Karpas-422 (cell line): ENCODE results near the gene RHOXF1. TPM values are rescaled to one million over a fixed set of nuclear protein-coding genes. Genes with fewer than 3 reads are reported as not detected.
"Not testable (repeated sequence)": the region's sequence is repeated elsewhere in the genome, so short reads cannot be mapped to it uniquely, and the experiment has no call there.

Experiments used
- DNase-seq: peaks from one replicate; pipeline ENCODE4 v3.0.0-alpha.2; 2015
- H2AFZ ChIP-seq: fragments of 200-600 bp; sonication (generic); 2 replicates; pipeline ENCODE4 v1.6.1; 2014; ENCODE audit warnings: antibody characterized with exemption, low read length, mixed read lengths
- H3K27ac ChIP-seq: fragments of 200-600 bp; sonication (generic); 2 replicates; pipeline ENCODE4 v1.5.1; 2014; ENCODE audit warnings: mild to moderate bottlenecking, low read length, moderate library complexity
- H3K27me3 ChIP-seq: fragments of 200-600 bp; sonication (generic); 2 replicates; pipeline ENCODE4 v1.6.1; 2014; ENCODE audit warnings: low read length, mixed read lengths
- H3K36me3 ChIP-seq: fragments of 200-600 bp; sonication (generic); 2 replicates; pipeline ENCODE4 v1.6.1; 2014; ENCODE audit warnings: low read length, mixed read lengths; ENCODE audit not compliant: insufficient read depth
- H3K4me1 ChIP-seq: fragments of 200-600 bp; sonication (generic); 2 replicates; pipeline ENCODE4 v1.6.1; 2014; ENCODE audit warnings: mild to moderate bottlenecking, low read length, mixed read lengths
- H3K4me2 ChIP-seq: fragments of 200-600 bp; sonication (generic); 2 replicates; pipeline ENCODE4 v1.6.1; 2014; ENCODE audit warnings: low read length, low read depth, mild to moderate bottlenecking; ENCODE audit not compliant: poor library complexity, severe bottlenecking
- H3K4me3 ChIP-seq: fragments of 200-600 bp; sonication (generic); 2 replicates; pipeline ENCODE4 v1.5.1; 2014; ENCODE audit warnings: mild to moderate bottlenecking, antibody characterized with exemption, low read length, mixed read lengths
- H3K79me2 ChIP-seq: fragments of 200-600 bp; sonication (generic); 2 replicates; pipeline ENCODE4 v1.6.1; 2014; ENCODE audit warnings: mild to moderate bottlenecking, low read length, mixed read lengths
- H3K9ac ChIP-seq: fragments of 200-600 bp; sonication (generic); 2 replicates; pipeline ENCODE4 v1.6.0; 2014; ENCODE audit warnings: low read length
- H3K9me2 ChIP-seq: fragments of 200-600 bp; sonication (generic), shearing (Covaris generic); replicated peaks from 2 replicates; pipeline ENCODE4 v1.6.0; 2014; ENCODE audit warnings: mild to moderate bottlenecking, low read length, moderate library complexity; ENCODE audit not compliant: insufficient read depth
- H3K9me3 ChIP-seq: fragments of 300-700, 200-600 bp; sonication (generic); 2 replicates; pipeline ENCODE4 v1.6.1; 2014; ENCODE audit warnings: low read length, mixed read lengths
- H4K20me1 ChIP-seq: fragments of 200-600 bp; sonication (generic); 2 replicates; pipeline ENCODE4 v1.6.1; 2014; ENCODE audit warnings: mild to moderate bottlenecking, antibody characterized with exemption, low read length, low read depth; ENCODE audit not compliant: insufficient read depth
- total RNA-seq: library from RNA; depleted of rRNA; stranded (reverse); fragments of >200 nt; shearing (Covaris generic); gene quantifications from 2 replicates; pipeline ENCODE4 v1.2.3, GENCODE V29; 2014; ENCODE audit warnings: low replicate concordance

RHOXF1 gene
- total RNA-seq, 1 experiment from 2014 or later = not detected

GRCh38 chrX:120109378-120109777 lies 6.3 kb downstream of the RHOXF1 start:
- no peak overlapping the region for H3K27ac ChIP-seq
- H3K9me2 ChIP-seq = no peaks in the 10 kb centered on the region
- H3K79me2 ChIP-seq = no peaks in the 10 kb centered on the region
- no peak overlapping the region for H3K4me3 ChIP-seq
- H3K4me2 ChIP-seq = no peak overlapping the region
- no peaks in the 10 kb centered on the region for H3K27me3 ChIP-seq
- no peak overlapping the region for H3K9ac ChIP-seq
- H3K4me1 ChIP-seq = no peaks in the 10 kb centered on the region
- H2AFZ ChIP-seq = no peak overlapping the region
- no peak for DNase-seq
- no peaks in the 10 kb centered on the region for H3K9me3 ChIP-seq
- no peaks in the 10 kb centered on the region for H3K36me3 ChIP-seq
- no peaks in the 10 kb centered on the region for H4K20me1 ChIP-seq

GRCh38 chrX:120104707-120105106 lies 11.0 kb downstream of the RHOXF1 start:
- not testable (repeated sequence) for DNase-seq, H3K4me2 ChIP-seq, H3K9me3 ChIP-seq, H3K79me2 ChIP-seq, H3K9me2 ChIP-seq, H3K27me3 ChIP-seq, H3K9ac ChIP-seq, H3K36me3 ChIP-seq, H3K27ac ChIP-seq, H4K20me1 ChIP-seq, H3K4me1 ChIP-seq, H3K4me3 ChIP-seq, H2AFZ ChIP-seq

GRCh38 chrX:120101057-120101456 lies 14.7 kb downstream of the RHOXF1 start:
- H3K9me2 ChIP-seq, H3K36me3 ChIP-seq, H3K27ac ChIP-seq, DNase-seq, H3K27me3 ChIP-seq, H3K4me3 ChIP-seq, H3K4me2 ChIP-seq, H3K9ac ChIP-seq, H3K79me2 ChIP-seq, H3K4me1 ChIP-seq, H2AFZ ChIP-seq, H3K9me3 ChIP-seq, H4K20me1 ChIP-seq: not testable (repeated sequence)

GRCh38 chrX:120090208-120090607 lies 25.5 kb downstream of the RHOXF1 start:
- no peaks in the 10 kb centered on the region for H4K20me1 ChIP-seq
- no peaks in the 10 kb centered on the region for H3K36me3 ChIP-seq
- DNase-seq = no peak
- no peaks in the 10 kb centered on the region for H3K27me3 ChIP-seq
- H3K9me2 ChIP-seq = no peaks in the 10 kb centered on the region
- no peak overlapping the region for H3K4me3 ChIP-seq
- H3K4me1 ChIP-seq = 0 out of 2 replicates have a peak, but pooled peaks cover 2% of the 10 kb centered on the region
- no peak overlapping the region for H3K27ac ChIP-seq
- no peaks in the 10 kb centered on the region for H3K79me2 ChIP-seq
- no peaks in the 10 kb centered on the region for H3K9me3 ChIP-seq
- no peak overlapping the region for H2AFZ ChIP-seq
- H3K4me2 ChIP-seq = no peak overlapping the region
- no peak overlapping the region for H3K9ac ChIP-seq

- H3K4me2 ChIP-seq = no peak overlapping the region
- no peak overlapping the region for H3K27ac ChIP-seq
- no peaks in the 10 kb centered on the region for H3K79me2 ChIP-seq
- no peak overlapping the region for H3K9ac ChIP-seq
- no peak overlapping the region for H2AFZ ChIP-seq
- 0 out of 2 replicates have a peak, but pooled peaks cover 2% of the 10 kb centered on the region for H3K4me1 ChIP-seq
- H3K4me3 ChIP-seq = no peak overlapping the region
- no peaks in the 10 kb centered on the region for H4K20me1 ChIP-seq
- H3K9me3 ChIP-seq = no peaks in the 10 kb centered on the region
- no peaks in the 10 kb centered on the region for H3K36me3 ChIP-seq
- H3K27me3 ChIP-seq = no peaks in the 10 kb centered on the region
- no peak for DNase-seq
- H3K9me2 ChIP-seq = no peaks in the 10 kb centered on the region
Measured at GRCh38 chrX:120087289-120088017, 28.3 kb downstream of the RHOXF1 start.

GRCh38 chrX:120085553-120086185 lies 30.0 kb downstream of the RHOXF1 start:
- not testable (repeated sequence) for H2AFZ ChIP-seq, H3K4me2 ChIP-seq, H4K20me1 ChIP-seq, H3K9me3 ChIP-seq, H3K79me2 ChIP-seq, H3K4me1 ChIP-seq, H3K4me3 ChIP-seq, H3K9ac ChIP-seq, H3K9me2 ChIP-seq, H3K27ac ChIP-seq, DNase-seq, H3K27me3 ChIP-seq, H3K36me3 ChIP-seq

GRCh38 chrX:120077590-120077989 lies 38.1 kb downstream of the RHOXF1 start, which contains the start of gene RHOXF2B:
RHOXF2B (minus strand) TSS chrX:120077690; CDS start chrX:120077552, 138 bp downstream.
- not testable (repeated sequence) for H3K4me3 ChIP-seq, H4K20me1 ChIP-seq, H3K4me2 ChIP-seq, H3K4me1 ChIP-seq, H3K27ac ChIP-seq, H3K79me2 ChIP-seq, H3K9me3 ChIP-seq, H3K36me3 ChIP-seq, H3K9me2 ChIP-seq, H2AFZ ChIP-seq, H3K9ac ChIP-seq, H3K27me3 ChIP-seq, DNase-seq

- not testable (repeated sequence) for DNase-seq, H3K9me2 ChIP-seq, H3K79me2 ChIP-seq, H3K36me3 ChIP-seq, H3K4me2 ChIP-seq, H3K9ac ChIP-seq, H3K9me3 ChIP-seq, H3K4me3 ChIP-seq, H2AFZ ChIP-seq, H3K27me3 ChIP-seq, H3K27ac ChIP-seq, H3K4me1 ChIP-seq, H4K20me1 ChIP-seq
Measured at GRCh38 chrX:120066169-120066568, 49.5 kb downstream of the RHOXF1 start.
